ENCODE data around the gene PITHD1. TPM values are rescaled to one million over a fixed set of nuclear protein-coding genes. Genes with fewer than 3 reads are reported as not detected.

The PITHD1 gene
- polyA plus RNA-seq, 2 of the 4 experiments (the other 2 are of a cell fraction) = 25.4 to 41.0 TPM

DNA sequence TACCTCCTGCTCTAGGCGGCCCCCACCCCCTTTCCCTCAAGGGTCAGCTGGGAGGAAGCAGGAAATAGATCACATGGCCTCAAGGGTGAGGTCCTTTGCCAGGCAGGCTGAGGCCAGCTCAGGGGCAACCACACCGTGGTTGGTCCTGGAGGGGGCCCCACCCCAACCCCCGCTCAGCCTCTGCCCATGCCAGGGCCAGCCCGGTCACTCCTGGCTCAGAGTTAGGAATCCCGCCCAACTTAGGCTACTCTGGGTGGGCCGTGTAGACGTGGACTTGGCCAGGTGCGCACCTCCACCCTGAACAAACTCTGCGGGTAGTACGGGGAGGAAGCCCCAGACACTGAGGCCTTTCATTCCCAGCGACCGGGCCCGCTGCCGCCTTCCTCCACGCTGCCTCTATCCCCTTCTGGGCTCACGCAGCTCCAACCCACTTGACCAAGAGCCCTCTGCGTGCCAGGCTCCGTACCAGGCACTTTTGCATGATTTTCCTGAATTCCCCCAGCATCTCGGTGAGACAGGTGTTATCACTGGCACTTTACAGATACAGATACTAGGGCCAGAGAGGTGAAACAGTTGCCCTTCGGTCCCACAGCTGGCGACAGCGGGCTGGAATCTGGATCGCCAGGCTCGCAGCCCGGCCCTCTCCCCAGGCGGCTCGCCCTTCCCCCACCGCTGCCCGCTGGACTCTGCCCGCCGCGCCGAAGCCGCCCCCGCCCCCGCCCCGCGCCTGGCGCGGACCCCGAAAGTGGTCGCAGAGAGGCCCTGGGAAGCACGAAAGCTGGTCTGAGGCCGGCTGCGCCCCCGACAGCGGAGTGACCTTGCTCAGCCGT is 21.6 kb downstream of the PITHD1 start (continued):
- TF ChIP-seq, protein P1, sequence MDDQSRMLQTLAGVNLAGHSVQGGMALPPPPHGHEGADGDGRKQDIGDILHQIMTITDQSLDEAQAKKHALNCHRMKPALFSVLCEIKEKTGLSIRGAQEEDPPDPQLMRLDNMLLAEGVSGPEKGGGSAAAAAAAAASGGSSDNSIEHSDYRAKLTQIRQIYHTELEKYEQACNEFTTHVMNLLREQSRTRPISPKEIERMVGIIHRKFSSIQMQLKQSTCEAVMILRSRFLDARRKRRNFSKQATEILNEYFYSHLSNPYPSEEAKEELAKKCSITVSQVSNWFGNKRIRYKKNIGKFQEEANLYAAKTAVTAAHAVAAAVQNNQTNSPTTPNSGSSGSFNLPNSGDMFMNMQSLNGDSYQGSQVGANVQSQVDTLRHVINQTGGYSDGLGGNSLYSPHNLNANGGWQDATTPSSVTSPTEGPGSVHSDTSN (IDR thresholded peaks at IDR 0.05) = no peak
- no peak for TF ChIP-seq HOXB13 (CRISPR knock-in tag; IDR thresholded peaks at IDR 0.05; ENCODE audit: low read depth)
- TF ChIP-seq RCOR1 (IDR thresholded peaks at IDR 0.05; ENCODE audit: low read depth, low read length) = no peak
- TF ChIP-seq ZNF302 (CRISPR knock-in tag; IDR thresholded peaks at IDR 0.05) = no peak
- peak; percentile 62 for TF ChIP-seq MAX (IDR thresholded peaks at IDR 0.05)
- no peak; the same call in 1 of the 2 replicates for TF ChIP-seq MAZ (IDR thresholded peaks at IDR 0.05; ENCODE audit: borderline replicate concordance, low read depth, low read length)
- no peak for TF ChIP-seq BHLHE40 (IDR thresholded peaks at IDR 0.05; ENCODE audit: low read depth, low read length)
- TF ChIP-seq EHMT2 (IDR thresholded peaks at IDR 0.05; ENCODE audit: low read depth) = no peak
- TF ChIP-seq HMGXB4 (CRISPR knock-in tag; IDR thresholded peaks at IDR 0.05; ENCODE audit: borderline replicate concordance) = no peak
- TF ChIP-seq SREBF2 (IDR thresholded peaks at IDR 0.05) = no peak
- TF ChIP-seq CHD2 (IDR thresholded peaks at IDR 0.05; ENCODE audit: low read length, partially characterized antibody) = no peak
- no peak for TF ChIP-seq CBX2 (IDR thresholded peaks at IDR 0.05; ENCODE audit: borderline replicate concordance, low read depth)
- peak; percentile 50; the same call in 1 of the 2 replicates for TF ChIP-seq TP53 (CRISPR knock-in tag; IDR thresholded peaks at IDR 0.05)
- no peak for TF ChIP-seq FOSL2 (IDR thresholded peaks at IDR 0.05)
- TF ChIP-seq FOSL2 (CRISPR knock-in tag; IDR thresholded peaks at IDR 0.05) = peak; percentile 59
- no peak for TF ChIP-seq CBX8 (IDR thresholded peaks at IDR 0.05)
- TF ChIP-seq EHF (CRISPR knock-in tag; IDR thresholded peaks at IDR 0.05) = no peak
- TF ChIP-seq HOXA7 (CRISPR knock-in tag; IDR thresholded peaks at IDR 0.05) = no peak
- no peak for TF ChIP-seq KDM5A (IDR thresholded peaks at IDR 0.05)
- no peak for TF ChIP-seq FOSB (CRISPR knock-in tag; IDR thresholded peaks at IDR 0.05)
- TF ChIP-seq HDAC2 (IDR thresholded peaks at IDR 0.05) = no peak
- TF ChIP-seq NR3C1 (IDR thresholded peaks at IDR 0.05) = no peak
- TF ChIP-seq, protein P2, sequence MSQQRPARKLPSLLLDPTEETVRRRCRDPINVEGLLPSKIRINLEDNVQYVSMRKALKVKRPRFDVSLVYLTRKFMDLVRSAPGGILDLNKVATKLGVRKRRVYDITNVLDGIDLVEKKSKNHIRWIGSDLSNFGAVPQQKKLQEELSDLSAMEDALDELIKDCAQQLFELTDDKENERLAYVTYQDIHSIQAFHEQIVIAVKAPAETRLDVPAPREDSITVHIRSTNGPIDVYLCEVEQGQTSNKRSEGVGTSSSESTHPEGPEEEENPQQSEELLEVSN (IDR thresholded peaks at IDR 0.05; ENCODE audit: borderline replicate concordance, low read depth) = no peak; the same call in 1 of the 2 replicates
- TF ChIP-seq MAFK (IDR thresholded peaks at IDR 0.05; ENCODE audit: partially characterized antibody) = no peak
- TF ChIP-seq FOXS1 (CRISPR knock-in tag; IDR thresholded peaks at IDR 0.05) = no peak
